ENCODE results near the gene ITGB3BP. TPM values are rescaled to one million over a fixed set of nuclear protein-coding genes. Genes with fewer than 3 reads are reported as not detected.
"Not testable (repeated sequence)": the region's sequence is repeated elsewhere in the genome, so short reads cannot be mapped to it uniquely, and the experiment has no call there.

The ITGB3BP gene
- total RNA-seq, 1 experiment from 2014 or later: 79.2 TPM

- intact Hi-C loops (cut with micrococcal nuclease; ENCODE audit: unreplicated experiment): no loop called here
- no peak overlapping the region for H2AFZ ChIP-seq
- POLR2A ChIA-PET (ENCODE audit: unreplicated experiment): no interaction called here
- DNase-seq: no peak
- TF ChIP-seq CTCF (conservative IDR thresholded peaks at IDR 0.05): no peak
- no peak for TF ChIP-seq EZH2 (IDR thresholded peaks at IDR 0.05; ENCODE audit: low read depth)
- H4K20me1 ChIP-seq (ENCODE audit: insufficient read depth): no peaks in the 10 kb centered on the region
- CTCF ChIA-PET: interaction anchor here (0.6 kb wide), 1 partner anchor 222 kb away, joined by 4 read pairs; no protein-coding TSS in a partner anchor
- H3K27ac ChIP-seq: no peak overlapping the region
- H3K4me1 ChIP-seq (replicated peaks; ENCODE audit: insufficient read depth): no peaks in the 10 kb centered on the region
- no peaks in the 10 kb centered on the region for H3K36me3 ChIP-seq (ENCODE audit: low read depth)
- no TSS peak for BruUV-seq (replicated peaks)
- peaks cover 6% of the 10 kb centered on the region; the same call in 1 of the 2 replicates for H3K9me3 ChIP-seq (ENCODE audit: insufficient read depth, low read depth)
- H3K9me2 ChIP-seq (ENCODE audit: insufficient read depth): no peaks in the 10 kb centered on the region
- no peaks in the 10 kb centered on the region for H3K27me3 ChIP-seq (ENCODE audit: insufficient read depth, low read depth)
- H3F3A ChIP-seq (ENCODE audit: insufficient read depth, low read depth): no peaks in the 10 kb centered on the region
- no peaks in the 10 kb centered on the region for H3K79me2 ChIP-seq (ENCODE audit: low read depth)
- no peak overlapping the region for H3K4me2 ChIP-seq
- H3K4me3 ChIP-seq: no peak overlapping the region
These were observed 94.2 kb downstream of the ITGB3BP start for GRCh38 chr1:63428815-63429214.

GRCh38 chr1:63423649-63424048 is 99.4 kb downstream of the ITGB3BP start:
- no peak overlapping the region for H2AFZ ChIP-seq
- no peak for DNase-seq
- no TSS peak for BruUV-seq (replicated peaks)

GRCh38 chr1:63420746-63421145 is 102.3 kb downstream of the ITGB3BP start:
- H3K4me1 ChIP-seq (replicated peaks; ENCODE audit: insufficient read depth); H3F3A ChIP-seq (ENCODE audit: insufficient read depth, low read depth); H3K36me3 ChIP-seq (ENCODE audit: low read depth); CTCF ChIA-PET; BruUV-seq (replicated peaks); intact Hi-C loops (cut with micrococcal nuclease; ENCODE audit: unreplicated experiment); H3K9me3 ChIP-seq (ENCODE audit: insufficient read depth, low read depth); POLR2A ChIA-PET (ENCODE audit: unreplicated experiment); H3K4me3 ChIP-seq; H3K27ac ChIP-seq; H2AFZ ChIP-seq; H3K9me2 ChIP-seq (ENCODE audit: insufficient read depth); H3K27me3 ChIP-seq (ENCODE audit: insufficient read depth, low read depth); DNase-seq; H3K4me2 ChIP-seq; H4K20me1 ChIP-seq (ENCODE audit: insufficient read depth); H3K79me2 ChIP-seq (ENCODE audit: low read depth): not testable (repeated sequence)

More at GRCh38 chr1:63423649-63424048, 99.4 kb downstream of the ITGB3BP start:
- H3K4me2 ChIP-seq: no peak overlapping the region
- no peaks in the 10 kb centered on the region for H3K27me3 ChIP-seq (ENCODE audit: insufficient read depth, low read depth)
- no peak overlapping the region for H3K4me3 ChIP-seq
- no peaks in the 10 kb centered on the region for H3K9me2 ChIP-seq (ENCODE audit: insufficient read depth)
- no peaks in the 10 kb centered on the region for H3K4me1 ChIP-seq (replicated peaks; ENCODE audit: insufficient read depth)
- H3F3A ChIP-seq (ENCODE audit: insufficient read depth, low read depth): no peaks in the 10 kb centered on the region
- no peaks in the 10 kb centered on the region for H3K36me3 ChIP-seq (ENCODE audit: low read depth)
- intact Hi-C loops (cut with micrococcal nuclease; ENCODE audit: unreplicated experiment): no loop called here
- no peaks in the 10 kb centered on the region for H3K9me3 ChIP-seq (ENCODE audit: insufficient read depth, low read depth)
- CTCF ChIA-PET: no interaction called here
- no peaks in the 10 kb centered on the region for H4K20me1 ChIP-seq (ENCODE audit: insufficient read depth)
- POLR2A ChIA-PET (ENCODE audit: unreplicated experiment): no interaction called here
- no peak overlapping the region for H3K27ac ChIP-seq
- no peaks in the 10 kb centered on the region for H3K79me2 ChIP-seq (ENCODE audit: low read depth)
- TF ChIP-seq EZH2 (IDR thresholded peaks at IDR 0.05; ENCODE audit: low read depth): no peak
- no peak for TF ChIP-seq CTCF (conservative IDR thresholded peaks at IDR 0.05)

- Histone ChIP-seq H3K27ac (no peak overlapping the region), H4K20me1 (ENCODE audit: insufficient read depth) (no peaks in the 10 kb centered on the region), H3F3A (ENCODE audit: insufficient read depth, low read depth) (no peaks in the 10 kb centered on the region), H3K4me1 (replicated peaks; ENCODE audit: insufficient read depth) (no peaks in the 10 kb centered on the region), H3K79me2 (ENCODE audit: low read depth) (no peaks in the 10 kb centered on the region), H3K9me2 (ENCODE audit: insufficient read depth) (no peaks in the 10 kb centered on the region), H3K4me3 (no peak overlapping the region), H3K27me3 (ENCODE audit: insufficient read depth, low read depth) (no peaks in the 10 kb centered on the region), H3K36me3 (ENCODE audit: low read depth) (no peaks in the 10 kb centered on the region), H3K9me3 (ENCODE audit: insufficient read depth, low read depth) (no peaks in the 10 kb centered on the region), H3K4me2 (no peak overlapping the region), H2AFZ (no peak overlapping the region)
- BruUV-seq (replicated peaks): no TSS peak
- intact Hi-C loops (cut with micrococcal nuclease; ENCODE audit: unreplicated experiment): no loop called here
- TF ChIP-seq EZH2 (IDR thresholded peaks at IDR 0.05; ENCODE audit: low read depth) (no peak), CTCF (conservative IDR thresholded peaks at IDR 0.05) (no peak)
- CTCF ChIA-PET: no interaction called here
- no peak for DNase-seq
- POLR2A ChIA-PET (ENCODE audit: unreplicated experiment): no interaction called here
These were observed 104.9 kb downstream of the ITGB3BP start for GRCh38 chr1:63418101-63418500.

All from PC-9 (cell line).